ENCODE results near the gene TMEM88. TPM values are rescaled to one million over a fixed set of nuclear protein-coding genes. Genes with fewer than 3 reads are reported as not detected.

Gene TMEM88
- total and polyA plus RNA-seq, 2 of the 13 experiments (the other 11 are each of a cell fraction or from before 2014, with no cell fraction given) = 0.31 to 0.66 TPM

- no peak for TF ChIP-seq CEBPZ (IDR thresholded peaks at IDR 0.05; ENCODE audit: low read length)
- TF ChIP-seq NR2F6 (IDR thresholded peaks at IDR 0.05) = no peak; the same call in 1 of the 2 replicates
- no peak for TF ChIP-seq NR2F6 (CRISPR knock-in tag; IDR thresholded peaks at IDR 0.05)
- no peak for TF ChIP-seq ZMYM2 (CRISPR knock-in tag; IDR thresholded peaks at IDR 0.05)
- TF ChIP-seq HOXA9 (CRISPR knock-in tag; IDR thresholded peaks at IDR 0.05; ENCODE audit: borderline replicate concordance) = no peak
- no peak for TF ChIP-seq ATAD3A (CRISPR knock-in tag; IDR thresholded peaks at IDR 0.05)
Measured at GRCh38 chr17:7841915-7842379, 12.9 kb upstream of the TMEM88 start (continued).

DNA sequence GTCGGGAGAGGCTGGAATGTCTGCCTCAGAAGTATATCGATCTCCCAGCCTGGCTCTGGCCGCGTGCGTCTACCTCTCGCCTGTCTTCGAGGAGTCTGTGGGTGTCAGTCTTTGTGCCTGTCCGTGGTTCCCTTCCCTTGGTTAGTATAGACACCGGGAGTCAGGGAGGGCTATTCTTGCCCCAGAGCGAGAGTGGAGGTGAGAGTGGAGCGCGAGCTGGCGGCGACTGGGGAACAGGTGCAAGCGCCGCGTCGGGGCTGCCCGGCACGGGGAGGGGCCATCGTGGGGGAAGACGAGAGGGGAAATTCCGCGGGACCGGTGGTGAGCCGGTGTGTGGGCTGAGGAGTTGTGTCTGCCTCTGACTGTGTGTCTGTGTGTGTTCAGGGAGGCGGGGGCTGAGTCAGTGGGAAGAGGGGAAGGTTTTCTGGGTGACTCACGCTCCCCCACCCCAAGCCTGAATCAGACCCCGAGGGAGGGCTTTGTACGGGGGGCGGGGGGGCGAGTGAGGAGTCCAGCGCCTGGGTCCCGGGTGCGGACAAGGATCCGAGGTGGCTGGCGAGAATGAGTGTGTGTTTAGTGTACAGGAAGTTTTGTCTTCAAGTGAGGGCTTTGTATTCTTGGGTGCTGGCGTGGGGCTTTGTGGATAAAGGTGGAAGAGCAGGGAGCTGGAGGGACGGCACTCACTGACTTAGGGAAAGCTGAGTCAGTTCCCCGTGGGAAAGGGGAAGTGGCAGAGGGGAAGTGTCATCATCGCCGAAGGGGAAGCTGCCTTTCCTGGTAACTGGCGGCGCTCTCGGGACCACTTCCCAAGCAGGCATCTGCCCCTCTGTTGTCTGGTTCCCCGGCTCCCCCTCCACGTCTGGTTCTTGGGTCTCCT is 12.2 kb upstream of the TMEM88 start:
- H2AFZ ChIP-seq (ENCODE audit: low read length) = no peak overlapping the region
- WGBS (ENCODE audit: low lambda C conversion rate) = under 1% methylated on average over 30 of the region's 47 CpGs
- peaks cover 42% of the 10 kb centered on the region for H3K4me1 ChIP-seq (ENCODE audit: insufficient read depth, low read length)
- H3K36me3 ChIP-seq (replicated peaks in 1 of 2; ENCODE audit: control insufficient read depth in 1 of 2, insufficient read depth in 2 of 2, low read length in 2 of 2) = peaks cover 16 to 19% of the 10 kb centered on the region in 2 experiments; a peak in 4 of 5 replicates
- ChIA-PET CTCF (ENCODE audit: low intra/inter-chr PET ratio, low total read pairs) (interaction anchor here (0.8 kb wide), 1 partner anchor 20 kb away, joined by 3 read pairs; no protein-coding TSS in a partner anchor), POLR2A (interaction anchor here (0.8 to 6.4 kb wide), 13 partner anchors 8 to 439 kb away, joined by 3 to 159 read pairs (median 3); partner anchors contain the start of genes CNTROB, CYB5D1, KDM6B and MPDU1)
- in situ Hi-C loops (cut with HindIII; ENCODE audit: extremely low pct_ligation_motif_present, low pct_unique_long_range_greater_than_20kb) = loop anchor here (10.0 kb wide), 1 partner anchor 268 kb away; the partner anchor contains the start of gene CD68
- no peaks in the 10 kb centered on the region for H3K9me3 ChIP-seq (ENCODE audit: low read length)
- ATAC-seq (peak; percentile 1), FAIRE-seq (peak; percentile 21), DNase-seq (ENCODE audit: low spot score) (peak; percentile 56)
- H4K20me1 ChIP-seq (ENCODE audit: insufficient read depth, low read length) = peaks cover 26% of the 10 kb centered on the region
- BruUV-seq (replicated peaks) = TSS peak; percentile 37
- peak overlapping the region; percentile 99 for H3K4me2 ChIP-seq (ENCODE audit: low read depth, low read length)
- H3K27ac ChIP-seq (ENCODE audit: extremely low read length, insufficient read depth, low read length) = peak overlapping the region; percentile 97
- intact Hi-C loops (cut with micrococcal nuclease; ENCODE audit: unreplicated experiment) = loop anchor here (5.0 kb wide), 1 partner anchor 200 kb away; no protein-coding TSS in a partner anchor
- H3K27me3 ChIP-seq (ENCODE audit: control insufficient read depth in 1 of 2, insufficient read depth in 2 of 2, low read length in 2 of 2) = peaks cover 0 to 3% of the 10 kb centered on the region in 2 experiments; a peak in 1 of 5 replicates
- peak overlapping the region; percentile 83 to 95 (median 86) for H3K4me3 ChIP-seq (replicated peaks in 1 of 3; ENCODE audit: insufficient read depth in 1 of 3, low read depth in 2 of 3, low read length in 3 of 3)
- H3K79me2 ChIP-seq (ENCODE audit: insufficient read depth, low read length) = peaks cover 56% of the 10 kb centered on the region
- H3K9ac ChIP-seq (ENCODE audit: insufficient read depth, low read depth, low read length) = peak overlapping the region; percentile 96
- TF ChIP-seq, protein P1, sequence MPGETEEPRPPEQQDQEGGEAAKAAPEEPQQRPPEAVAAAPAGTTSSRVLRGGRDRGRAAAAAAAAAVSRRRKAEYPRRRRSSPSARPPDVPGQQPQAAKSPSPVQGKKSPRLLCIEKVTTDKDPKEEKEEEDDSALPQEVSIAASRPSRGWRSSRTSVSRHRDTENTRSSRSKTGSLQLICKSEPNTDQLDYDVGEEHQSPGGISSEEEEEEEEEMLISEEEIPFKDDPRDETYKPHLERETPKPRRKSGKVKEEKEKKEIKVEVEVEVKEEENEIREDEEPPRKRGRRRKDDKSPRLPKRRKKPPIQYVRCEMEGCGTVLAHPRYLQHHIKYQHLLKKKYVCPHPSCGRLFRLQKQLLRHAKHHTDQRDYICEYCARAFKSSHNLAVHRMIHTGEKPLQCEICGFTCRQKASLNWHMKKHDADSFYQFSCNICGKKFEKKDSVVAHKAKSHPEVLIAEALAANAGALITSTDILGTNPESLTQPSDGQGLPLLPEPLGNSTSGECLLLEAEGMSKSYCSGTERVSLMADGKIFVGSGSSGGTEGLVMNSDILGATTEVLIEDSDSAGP (CRISPR knock-in tag; IDR thresholded peaks at IDR 0.05; ENCODE audit: borderline replicate concordance) = peak; percentile 85; the same call in 1 of the 2 replicates
- 0 out of 2 replicates have a peak, but pooled peaks have one; percentile 29 for TF ChIP-seq HDAC2 (CRISPR knock-in tag; IDR thresholded peaks at IDR 0.05)
- TF ChIP-seq SYNCRIP (IDR thresholded peaks at IDR 0.05; ENCODE audit: insufficient read depth, low read depth, low read length) = no peak
- 0 out of 2 replicates have a peak, but pooled peaks have one; percentile 35 for TF ChIP-seq PAF1 (CRISPR knock-in tag; IDR thresholded peaks at IDR 0.05)
- TF ChIP-seq ZNF329 (CRISPR knock-in tag; IDR thresholded peaks at IDR 0.05; ENCODE audit: low read depth) = no peak

All from HepG2 (cell line).